ENCODE measurements around the gene STEAP3. TPM values are rescaled to one million over a fixed set of nuclear protein-coding genes. Genes with fewer than 3 reads are reported as not detected.
A peak's percentile ranks its signal among the peaks of the same experiment; 100 is the strongest.

The STEAP3 gene
- total and polyA plus RNA-seq, 5 donors: 4.8 to 12.4 (median 9.3) TPM

GRCh38 chr2:119197529-119198239 is 25.9 kb upstream of the STEAP3 start:
- whole genome bisulfite sequencing: 51% methylated on average over 10 of the region's 10 CpGs
- no peak overlapping the region for H3K27ac ChIP-seq (ENCODE audit: low read length)
- peaks cover 2% of the 10 kb centered on the region for H3K4me1 ChIP-seq (ENCODE audit: control insufficient read depth, insufficient read depth, low read length)
- no peaks in the 10 kb centered on the region for H3K9me3 ChIP-seq (ENCODE audit: control insufficient read depth, low read length)
- no peaks in the 10 kb centered on the region for H3K27me3 ChIP-seq (ENCODE audit: control insufficient read depth, insufficient read depth)
- intact Hi-C loops (cut with DNase I): no loop called here
- ATAC-seq (peak; percentile 14 to 21), DNase-seq (peak in 1 of 3 donors; percentile 40)
- H3K4me3 ChIP-seq (ENCODE audit: low read length): no peak overlapping the region

DNA sequence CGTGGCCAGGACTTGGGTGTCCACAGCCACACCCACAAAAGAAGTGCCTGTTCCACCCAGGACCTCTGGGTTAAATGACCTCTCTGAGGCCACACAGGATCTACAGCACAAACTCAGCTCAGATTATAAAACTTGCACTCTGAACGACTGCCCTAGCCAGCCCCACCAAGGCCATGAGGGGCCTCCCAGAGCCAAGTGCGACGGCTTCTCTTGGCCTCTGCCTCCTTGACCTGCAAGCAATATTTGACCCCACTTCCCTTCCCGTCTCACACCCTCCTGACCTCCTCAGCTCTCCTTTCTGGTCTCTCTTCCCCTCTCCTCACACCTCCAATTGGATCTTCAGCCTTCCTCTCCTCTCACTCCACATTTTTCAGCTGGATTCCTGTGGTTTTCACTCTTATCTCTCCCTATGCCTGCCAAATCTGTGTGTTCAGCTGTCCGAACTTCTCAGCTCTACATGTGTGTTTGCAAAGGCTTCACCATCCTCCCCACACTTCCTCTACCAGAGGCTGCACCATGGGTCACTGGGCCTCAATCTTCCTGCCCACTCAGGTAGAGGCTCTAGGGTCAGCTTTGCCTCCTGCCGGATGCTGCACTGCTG is 25.3 kb upstream of the STEAP3 start:
- Histone ChIP-seq H3K27ac (ENCODE audit: low read length) (no peak overlapping the region), H3K4me1 (ENCODE audit: control insufficient read depth, insufficient read depth, low read length) (peaks cover 2% of the 10 kb centered on the region), H3K9me3 (ENCODE audit: control insufficient read depth, low read length) (no peaks in the 10 kb centered on the region), H3K27me3 (ENCODE audit: control insufficient read depth, insufficient read depth) (no peaks in the 10 kb centered on the region), H3K4me3 (ENCODE audit: low read length) (no peak overlapping the region)
- DNase-seq: no peak
- WGBS: 56% methylated on average over 7 of the region's 7 CpGs
- intact Hi-C loops (cut with DNase I): no loop called here
- ATAC-seq: peak; percentile 21 to 51

- Histone ChIP-seq H3K27ac (ENCODE audit: low read length) (no peak overlapping the region), H3K9me3 (ENCODE audit: control insufficient read depth, low read length) (no peaks in the 10 kb centered on the region), H3K4me3 (ENCODE audit: low read length) (no peak overlapping the region), H3K4me1 (ENCODE audit: control insufficient read depth, insufficient read depth, low read length) (peaks cover 2% of the 10 kb centered on the region), H3K27me3 (ENCODE audit: control insufficient read depth, insufficient read depth) (no peaks in the 10 kb centered on the region)
- no peak for DNase-seq
- WGBS: 89% methylated on average over 5 of the region's 5 CpGs
- intact Hi-C loops (cut with DNase I): no loop called here
- no peak for ATAC-seq
Observed at GRCh38 chr2:119201815-119202214, 21.8 kb upstream of the STEAP3 start.

DNA sequence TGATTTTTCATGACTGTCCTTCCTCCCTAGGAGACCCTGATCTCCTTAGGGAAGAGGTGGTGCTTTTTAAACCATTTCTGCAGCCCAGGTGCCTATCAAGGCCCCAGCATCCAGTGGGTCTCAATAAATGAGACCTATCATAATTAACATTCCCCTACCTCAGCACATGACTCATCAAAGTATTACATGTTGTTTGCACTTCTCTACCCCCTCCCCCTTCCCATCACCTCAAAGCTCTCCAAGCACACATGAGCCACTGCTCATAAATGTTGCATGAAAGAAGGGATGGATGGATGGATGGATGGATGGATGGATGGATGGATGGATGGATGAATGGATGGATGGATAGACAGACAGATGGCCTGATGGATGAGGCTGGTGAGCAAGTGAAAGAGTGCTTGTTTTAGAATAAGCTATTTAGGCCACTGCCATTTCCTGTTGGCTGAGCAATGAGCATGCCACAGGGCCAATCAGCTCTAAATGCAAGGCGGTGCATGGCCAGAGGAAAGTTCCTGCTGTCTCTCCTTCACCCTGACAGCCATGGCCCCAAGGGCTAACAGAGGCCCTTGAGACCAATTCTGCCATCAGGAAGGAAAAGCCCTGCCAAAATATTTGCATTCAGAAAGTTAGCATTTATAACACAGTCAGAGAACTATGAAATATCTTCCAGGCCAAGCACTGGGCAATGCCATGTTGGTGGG is 20.9 kb upstream of the STEAP3 start:
- 85% methylated on average over 1 of the region's 1 CpG for WGBS

GRCh38 chr2:119204525-119204924 is 19.1 kb upstream of the STEAP3 start:
- no peak overlapping the region for H3K4me3 ChIP-seq (ENCODE audit: low read length)
- no peak overlapping the region for H3K27ac ChIP-seq (ENCODE audit: low read length)
- no peak for DNase-seq
- no peak for ATAC-seq
- no peaks in the 10 kb centered on the region for H3K27me3 ChIP-seq (ENCODE audit: control insufficient read depth, insufficient read depth)
- H3K4me1 ChIP-seq (ENCODE audit: control insufficient read depth, insufficient read depth, low read length): no peaks in the 10 kb centered on the region
- 97% methylated on average over 6 of the region's 6 CpGs for WGBS
- H3K9me3 ChIP-seq (ENCODE audit: control insufficient read depth, low read length): no peaks in the 10 kb centered on the region
- intact Hi-C loops (cut with DNase I): no loop called here

More for the DNA sequence above, 20.9 kb upstream of the STEAP3 start:
- Histone ChIP-seq H3K9me3 (ENCODE audit: control insufficient read depth, low read length) (no peaks in the 10 kb centered on the region), H3K4me3 (ENCODE audit: low read length) (no peak overlapping the region), H3K4me1 (ENCODE audit: control insufficient read depth, insufficient read depth, low read length) (peaks cover 2% of the 10 kb centered on the region), H3K27ac (ENCODE audit: low read length) (no peak overlapping the region), H3K27me3 (ENCODE audit: control insufficient read depth, insufficient read depth) (no peaks in the 10 kb centered on the region)
- no peak for DNase-seq
- intact Hi-C loops (cut with DNase I): no loop called here
- no peak for ATAC-seq

DNA sequence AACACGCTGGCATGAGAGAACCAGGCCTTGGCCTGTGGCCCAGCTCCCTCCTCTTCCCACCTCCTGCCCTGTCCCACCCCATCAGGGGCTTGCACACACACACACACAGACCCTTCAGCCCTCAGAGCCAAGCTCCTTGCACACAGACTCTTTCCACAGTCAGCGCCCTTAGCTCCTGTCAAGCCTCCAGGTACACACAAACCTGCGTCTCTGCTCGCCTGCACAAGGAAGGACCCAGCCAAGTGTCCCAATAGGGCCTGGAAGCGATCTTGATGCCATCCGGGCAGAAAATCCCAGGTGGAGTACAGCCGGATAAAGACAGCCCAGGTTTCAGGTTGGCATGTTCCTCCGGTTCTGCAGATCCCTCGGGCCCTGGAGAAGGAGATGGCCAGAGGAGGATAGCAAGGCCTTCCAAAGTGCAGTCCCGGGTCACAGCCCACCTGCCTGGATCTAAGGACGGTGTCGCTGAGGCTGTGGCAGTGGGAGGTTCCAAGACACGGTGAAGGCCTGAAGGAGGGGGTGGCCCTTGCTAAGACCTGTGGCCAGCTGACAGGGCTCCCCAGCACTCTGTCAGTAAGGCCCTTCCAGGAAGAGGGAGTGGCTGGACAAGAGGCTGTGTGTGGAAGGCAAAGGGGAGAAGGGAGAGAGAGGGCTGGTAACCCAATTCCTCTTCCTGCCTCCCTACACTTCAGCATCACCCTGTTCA is 18.5 kb upstream of the STEAP3 start:
- Histone ChIP-seq H3K27me3 (ENCODE audit: control insufficient read depth, insufficient read depth) (no peaks in the 10 kb centered on the region), H3K27ac (ENCODE audit: low read length) (no peak overlapping the region), H3K4me1 (ENCODE audit: control insufficient read depth, insufficient read depth, low read length) (no peaks in the 10 kb centered on the region), H3K9me3 (ENCODE audit: control insufficient read depth, low read length) (no peaks in the 10 kb centered on the region), H3K4me3 (ENCODE audit: low read length) (no peak overlapping the region)
- 82% methylated on average over 13 of the region's 13 CpGs for WGBS
- intact Hi-C loops (cut with DNase I): no loop called here
- no peak for DNase-seq
- ATAC-seq: peak in 1 of 2 donors; percentile 16

DNA sequence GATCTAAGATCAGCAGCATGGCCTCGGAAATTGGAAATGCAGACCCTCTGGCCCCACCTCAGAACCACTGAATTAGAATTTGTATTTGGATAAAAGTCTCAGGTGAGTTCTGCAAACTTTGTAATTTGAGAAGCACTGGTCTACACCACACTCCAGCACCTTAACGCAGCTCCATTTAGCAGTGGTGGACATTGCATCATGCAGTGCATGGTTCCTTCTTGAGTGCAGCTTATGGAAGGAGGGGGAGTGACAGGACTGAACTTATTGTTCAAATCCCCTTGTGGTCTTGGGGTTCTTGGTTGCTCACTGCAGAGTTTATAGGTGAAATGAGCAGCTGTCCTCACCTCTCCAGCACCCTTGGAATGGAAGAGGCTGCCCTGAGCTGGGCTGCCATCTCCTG is 17.4 kb upstream of the STEAP3 start:
- WGBS: 84% methylated on average over 2 of the region's 2 CpGs

GRCh38 chr2:119207447-119207846 is 16.2 kb upstream of the STEAP3 start:
- ATAC-seq (no peak), DNase-seq (no peak)
- no peaks in the 10 kb centered on the region for H3K9me3 ChIP-seq (ENCODE audit: control insufficient read depth, low read length)
- no peak overlapping the region for H3K27ac ChIP-seq (ENCODE audit: low read length)
- 69% methylated on average over 2 of the region's 2 CpGs for whole genome bisulfite sequencing
- H3K4me1 ChIP-seq (ENCODE audit: control insufficient read depth, insufficient read depth, low read length): no peaks in the 10 kb centered on the region
- no peak overlapping the region for H3K4me3 ChIP-seq (ENCODE audit: low read length)
- intact Hi-C loops (cut with DNase I): no loop called here
- H3K27me3 ChIP-seq (ENCODE audit: control insufficient read depth, insufficient read depth): no peaks in the 10 kb centered on the region

More for the DNA sequence above, 17.4 kb upstream of the STEAP3 start:
- no peak for ATAC-seq
- Histone ChIP-seq H3K4me3 (ENCODE audit: low read length) (no peak overlapping the region), H3K9me3 (ENCODE audit: control insufficient read depth, low read length) (no peaks in the 10 kb centered on the region), H3K4me1 (ENCODE audit: control insufficient read depth, insufficient read depth, low read length) (no peaks in the 10 kb centered on the region), H3K27ac (ENCODE audit: low read length) (no peak overlapping the region), H3K27me3 (ENCODE audit: control insufficient read depth, insufficient read depth) (no peaks in the 10 kb centered on the region)
- DNase-seq: no peak
- intact Hi-C loops (cut with DNase I): no loop called here

DNA sequence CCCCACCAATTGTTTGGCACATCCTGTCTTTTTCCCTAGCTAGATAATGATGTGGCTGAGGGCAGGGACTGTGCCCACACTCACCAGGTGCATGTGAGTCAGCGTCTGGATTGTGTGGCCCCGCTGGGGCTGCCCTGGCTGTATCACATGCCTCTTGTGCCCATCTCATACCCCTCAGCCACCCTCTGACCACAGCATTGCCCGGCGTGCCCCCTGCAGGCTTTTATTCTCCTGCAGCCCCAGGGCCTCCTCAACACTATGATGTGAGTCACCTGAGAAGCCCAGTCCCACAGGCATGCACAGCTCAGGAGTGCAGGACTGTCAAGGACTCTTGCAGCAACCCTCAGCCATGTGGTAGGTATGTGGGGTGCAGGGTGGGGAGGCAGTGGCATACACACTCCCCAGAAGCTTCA is 14.8 kb upstream of the STEAP3 start:
- intact Hi-C loops (cut with DNase I): no loop called here
- Histone ChIP-seq H3K9me3 (ENCODE audit: control insufficient read depth, low read length) (no peaks in the 10 kb centered on the region), H3K4me3 (ENCODE audit: low read length) (no peak overlapping the region), H3K27ac (ENCODE audit: low read length) (no peak overlapping the region), H3K4me1 (ENCODE audit: control insufficient read depth, insufficient read depth, low read length) (no peaks in the 10 kb centered on the region), H3K27me3 (ENCODE audit: control insufficient read depth, insufficient read depth) (no peaks in the 10 kb centered on the region)
- ATAC-seq: no peak
- no peak for DNase-seq
- 64% methylated on average over 4 of the region's 4 CpGs for WGBS

DNA sequence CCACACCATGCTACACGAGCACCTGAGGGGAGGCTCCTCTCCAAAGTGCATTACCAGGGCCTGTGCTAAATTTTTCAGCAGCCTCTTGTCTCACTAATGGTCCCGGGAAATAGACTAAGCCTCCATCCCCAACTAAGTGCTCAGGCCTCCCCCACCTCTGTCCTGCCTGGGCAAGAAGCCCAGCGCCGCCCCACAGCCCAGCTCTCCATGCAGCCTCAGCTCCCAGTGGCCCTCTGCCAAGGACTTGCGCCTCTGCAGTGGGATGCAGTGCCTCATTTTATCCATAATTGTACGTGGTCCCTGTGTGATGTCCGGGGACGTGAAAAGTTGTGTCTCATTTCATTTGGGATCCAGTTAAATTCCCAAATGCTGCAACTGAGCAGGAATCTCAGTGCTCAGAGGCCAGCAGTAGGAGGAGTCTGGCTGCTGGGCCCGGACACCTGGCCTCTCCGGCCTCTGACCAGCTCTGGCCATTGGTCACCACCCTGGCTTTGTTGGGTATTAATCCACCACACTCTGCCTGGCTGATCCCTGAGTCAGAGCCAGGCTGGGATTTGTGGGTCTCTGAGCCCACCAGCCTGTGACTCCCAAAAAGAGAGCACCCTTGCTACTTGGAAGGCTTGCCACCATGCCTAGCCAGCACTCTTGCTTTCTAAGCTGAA is 11.4 kb upstream of the STEAP3 start:
- intact Hi-C loops (cut with DNase I): no loop called here
- H3K4me3 ChIP-seq (ENCODE audit: low read length): no peak overlapping the region
- H3K27me3 ChIP-seq (ENCODE audit: control insufficient read depth, insufficient read depth): no peaks in the 10 kb centered on the region
- no peaks in the 10 kb centered on the region for H3K9me3 ChIP-seq (ENCODE audit: control insufficient read depth, low read length)
- no peak for ATAC-seq
- no peaks in the 10 kb centered on the region for H3K4me1 ChIP-seq (ENCODE audit: control insufficient read depth, insufficient read depth, low read length)
- no peak overlapping the region for H3K27ac ChIP-seq (ENCODE audit: low read length)
- 51% methylated on average over 10 of the region's 10 CpGs for whole genome bisulfite sequencing
- DNase-seq: peak in 2 of 3 donors; percentile 22 to 70

Data from right cardiac atrium (tissue), 5 donors.